Forelimb muscle (tissue), 1 donor: ENCODE measurements around the gene CRADD. TPM values are rescaled to one million over a fixed set of nuclear protein-coding genes. Genes with fewer than 3 reads are reported as not detected.
"Not testable (repeated sequence)": the region's sequence is repeated elsewhere in the genome, so short reads cannot be mapped to it uniquely, and the experiment has no call there.

Source experiments
- DNase-seq: peaks from one replicate; pipeline ENCODE4 v3.0.0-alpha.2; 2013; ENCODE audit warnings: low read depth
- polyA plus RNA-seq: library from polyadenylated mRNA; unstranded; fragments of 120-200 nt; gene quantifications from one replicate; pipeline ENCODE4 v1.2.1, GENCODE V29; 2013; ENCODE audit not compliant: insufficient read length

Gene CRADD
- 13.7 TPM for polyA plus RNA-seq

- DNase-seq: peak; percentile 99
These were observed at the start of gene CRADD for GRCh38 chr12:93677195-93678064. Gene CRADD (plus strand): TSS chr12:93677375.

GRCh38 chr12:93632383-93632782 is 44.8 kb upstream of the CRADD start:
- DNase-seq: no peak

GRCh38 chr12:93634416-93634815 is 42.8 kb upstream of the CRADD start:
- DNase-seq: no peak

- DNase-seq: no peak
These were observed 40.5 kb upstream of the CRADD start for GRCh38 chr12:93636708-93637107.

- DNase-seq: no peak
These were observed 39.1 kb upstream of the CRADD start for GRCh38 chr12:93638095-93638494.

- no peak for DNase-seq
These were observed 38.2 kb upstream of the CRADD start for GRCh38 chr12:93638954-93639353.

GRCh38 chr12:93639406-93639805 is 37.8 kb upstream of the CRADD start:
- no peak for DNase-seq

GRCh38 chr12:93641380-93641779 is 35.8 kb upstream of the CRADD start:
- not testable (repeated sequence) for DNase-seq

- DNase-seq: no peak
These were observed 34.4 kb upstream of the CRADD start for GRCh38 chr12:93642751-93643150.

GRCh38 chr12:93645702-93646101 is 31.5 kb upstream of the CRADD start:
- no peak for DNase-seq

GRCh38 chr12:93650626-93651025 is 26.5 kb upstream of the CRADD start:
- no peak for DNase-seq

GRCh38 chr12:93653079-93653478 is 24.1 kb upstream of the CRADD start:
- DNase-seq: no peak

GRCh38 chr12:93653712-93654111 is 23.5 kb upstream of the CRADD start:
- DNase-seq: no peak

- no peak for DNase-seq
These were observed 22.8 kb upstream of the CRADD start for GRCh38 chr12:93654421-93654820.

GRCh38 chr12:93657071-93657470 is 20.1 kb upstream of the CRADD start:
- DNase-seq: no peak

GRCh38 chr12:93661021-93661420 is 16.2 kb upstream of the CRADD start:
- no peak for DNase-seq

- DNase-seq: no peak
These were observed 14.0 kb upstream of the CRADD start for GRCh38 chr12:93663006-93663728.

- no peak for DNase-seq
These were observed 13.5 kb upstream of the CRADD start for GRCh38 chr12:93663729-93664084.

GRCh38 chr12:93664573-93665138 is 12.5 kb upstream of the CRADD start:
- no peak for DNase-seq

- no peak for DNase-seq
These were observed 9.5 kb upstream of the CRADD start for GRCh38 chr12:93667672-93668071.

- DNase-seq: no peak
These were observed 8.2 kb upstream of the CRADD start for GRCh38 chr12:93668919-93669418.

GRCh38 chr12:93669452-93669851 is 7.7 kb upstream of the CRADD start:
- DNase-seq: no peak

GRCh38 chr12:93670104-93670503 is 7.1 kb upstream of the CRADD start:
- no peak for DNase-seq
